Sigmoid colon (tissue), 4 donors: ENCODE measurements around the gene TM9SF4.

ENCODE experiments used
- CTCF ChIP-seq, 4 experiments: fragments of 450-650 bp in 3 of 4; fragments of 200-600 bp in 1 of 4; IDR thresholded peaks; one replicate each; pipeline ENCODE4 v1.5.1; 2016 to 2019; ENCODE audit warnings: antibody characterized with exemption in 4 of 4, mild to moderate bottlenecking in 3 of 4, moderate library complexity in 2 of 4
- EP300 ChIP-seq, 4 donors: sonication (generic); formaldehyde crosslinking; IDR thresholded peaks; one replicate each; pipeline ENCODE4 v1.6.1; 2017; ENCODE audit warnings: antibody characterized with exemption in 4 of 4
- POLR2AphosphoS5 ChIP-seq, 4 donors: sonication (generic); formaldehyde crosslinking; IDR thresholded peaks; one replicate each; pipeline ENCODE4 v1.6.1; 2017; ENCODE audit warnings: antibody characterized with exemption in 4 of 4

GRCh38 chr20:32186506-32186905, 77.0 kb downstream of the TM9SF4 start:
- TF ChIP-seq EP300 (IDR thresholded peaks at IDR 0.05) (no peak), CTCF (IDR thresholded peaks at IDR 0.05) (no peak), POLR2AphosphoS5 (IDR thresholded peaks at IDR 0.05) (no peak)
